HepG2 (cell line): Measurements from ENCODE around the gene ITIH2.

Experiments used
- CBX1 ChIP-seq: IDR thresholded peaks from one replicate; pipeline ENCODE4 v1.6.1; 2016; ENCODE audit warnings: antibody characterized with exemption, low read depth
- EP300 ChIP-seq, 3 experiments: sonication (generic) in 1 of 3; formaldehyde crosslinking in 1 of 3; IDR thresholded peaks; 2 replicates each; pipeline versions ENCODE4 v1.5.1 to v1.6.1; 2011 to 2020; ENCODE audit warnings: low read depth in 2 of 3, low read length in 2 of 3, borderline replicate concordance in 1 of 3, improper control_type of control experiment in 1 of 3, mild to moderate bottlenecking in 1 of 3, missing genetic modification reagents in 1 of 3, moderate library complexity in 1 of 3
- POLR2A ChIP-seq, 2 experiments: IDR thresholded peaks; 2 replicates each; pipeline ENCODE4 v1.6.1; 2011; ENCODE audit warnings: low read depth in 2 of 2, low read length in 2 of 2, mild to moderate bottlenecking in 1 of 2, moderate library complexity in 1 of 2; ENCODE audit not compliant: insufficient read depth in 1 of 2
- POLR2AphosphoS2 ChIP-seq: IDR thresholded peaks from 2 replicates; pipeline ENCODE4 v1.6.1; 2011; ENCODE audit warnings: low read depth, low read length, improper control_type of control experiment
- ZNF234 ChIP-seq: sonication (generic); formaldehyde crosslinking; conservative IDR thresholded peaks from 2 replicates; pipeline ENCODE4 v1.5.1; 2020; ENCODE audit warnings: mild to moderate bottlenecking, missing genetic modification reagents
- TF ChIP-seq, protein P1 (sequence below): sonication (generic); formaldehyde crosslinking; IDR thresholded peaks from 2 replicates; pipeline ENCODE4 v1.5.0; 2020; ENCODE audit warnings: mild to moderate bottlenecking, missing genetic modification reagents, moderate library complexity

DNA sequence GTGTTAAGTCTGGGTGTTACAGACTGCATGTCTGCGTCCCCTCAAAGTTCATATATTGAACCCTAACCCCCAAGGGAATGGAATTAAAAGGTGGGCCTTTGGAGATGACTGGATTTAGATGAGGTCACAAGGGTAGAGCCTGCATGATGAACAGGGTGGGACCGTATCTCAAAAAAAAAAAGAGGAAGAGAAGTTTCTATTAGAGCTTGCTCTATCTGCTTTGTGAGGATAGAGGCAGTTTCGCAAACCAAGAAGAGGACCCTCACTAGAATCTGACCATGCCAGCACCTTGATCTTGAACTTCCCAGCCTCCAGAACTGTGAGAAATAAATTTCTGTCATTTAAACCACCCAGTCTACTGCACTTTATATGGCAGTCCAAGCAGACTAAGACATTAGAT, 83.3 kb downstream of the ITIH2 start:
- TF ChIP-seq CBX1 (no peak), EP300 (IDR thresholded peaks at IDR 0.05; ENCODE audit: low read depth in 2 of 2, low read length in 2 of 2) (no peak), EP300 (CRISPR knock-in tag; IDR thresholded peaks at IDR 0.05; ENCODE audit: borderline replicate concordance) (no peak), ZNF234 (CRISPR knock-in tag) (no peak), POLR2AphosphoS2 (no peak), POLR2A (IDR thresholded peaks at IDR 0.05; ENCODE audit: insufficient read depth in 1 of 2, low read depth in 2 of 2, low read length in 2 of 2) (no peak)
- TF ChIP-seq, protein P1, sequence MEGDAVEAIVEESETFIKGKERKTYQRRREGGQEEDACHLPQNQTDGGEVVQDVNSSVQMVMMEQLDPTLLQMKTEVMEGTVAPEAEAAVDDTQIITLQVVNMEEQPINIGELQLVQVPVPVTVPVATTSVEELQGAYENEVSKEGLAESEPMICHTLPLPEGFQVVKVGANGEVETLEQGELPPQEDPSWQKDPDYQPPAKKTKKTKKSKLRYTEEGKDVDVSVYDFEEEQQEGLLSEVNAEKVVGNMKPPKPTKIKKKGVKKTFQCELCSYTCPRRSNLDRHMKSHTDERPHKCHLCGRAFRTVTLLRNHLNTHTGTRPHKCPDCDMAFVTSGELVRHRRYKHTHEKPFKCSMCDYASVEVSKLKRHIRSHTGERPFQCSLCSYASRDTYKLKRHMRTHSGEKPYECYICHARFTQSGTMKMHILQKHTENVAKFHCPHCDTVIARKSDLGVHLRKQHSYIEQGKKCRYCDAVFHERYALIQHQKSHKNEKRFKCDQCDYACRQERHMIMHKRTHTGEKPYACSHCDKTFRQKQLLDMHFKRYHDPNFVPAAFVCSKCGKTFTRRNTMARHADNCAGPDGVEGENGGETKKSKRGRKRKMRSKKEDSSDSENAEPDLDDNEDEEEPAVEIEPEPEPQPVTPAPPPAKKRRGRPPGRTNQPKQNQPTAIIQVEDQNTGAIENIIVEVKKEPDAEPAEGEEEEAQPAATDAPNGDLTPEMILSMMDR (CRISPR knock-in tag), result no peak
